Mucosa of descending colon (tissue), 3 donors: Measurements from ENCODE around the gene PIM3. TPM values are rescaled to one million over a fixed set of nuclear protein-coding genes. Genes with fewer than 3 reads are reported as not detected.
A peak's percentile ranks its signal among the peaks of the same experiment; 100 is the strongest.

ENCODE experiments used
- ATAC-seq: fragments of 200-7000 bp; cut with Tn5 transposase; one replicate; pipeline ENCODE4 v1.9.1; 2020; ENCODE audit warnings: mild to moderate bottlenecking, moderate library complexity
- DNase-seq, 3 donors: peaks; one replicate each; pipeline ENCODE4 v3.0.0-alpha.2; 2020
- H3K36me3 ChIP-seq: fragments of 200-600 bp; one replicate; pipeline ENCODE4 v1.8.0; 2021; ENCODE audit warnings: low read depth, mild to moderate bottlenecking
- H3K4me1 ChIP-seq: fragments of 200-600 bp; one replicate; pipeline ENCODE4 v1.8.0; 2021; ENCODE audit warnings: low read depth, mild to moderate bottlenecking
- H3K4me3 ChIP-seq: fragments of 200-600 bp; one replicate; pipeline ENCODE4 v1.8.0; 2021; ENCODE audit warnings: mild to moderate bottlenecking
- H3K9me3 ChIP-seq: fragments of 200-600 bp; one replicate; pipeline ENCODE4 v1.8.0; 2021; ENCODE audit warnings: mild to moderate bottlenecking
- CTCF ChIP-seq: fragments of 200-600 bp; IDR thresholded peaks from one replicate; pipeline ENCODE4 v1.8.0; 2022; ENCODE audit warnings: antibody characterized with exemption, mild to moderate bottlenecking
- intact Hi-C, 2 donors: fragments of 100-400 bp; cut with DNase I in 1 of 2; cut with micrococcal nuclease in 1 of 2; formaldehyde crosslinking; loops; one replicate each; pipeline versions ENCODE4 v1.11.0 to v1.11.1; 2022; cut with DNase I, micrococcal nuclease
- total RNA-seq, 3 donors: library from RNA; stranded (reverse); fragmentation: NEBNext Ultra II Directional in 2 of 3; extraction: Animal tissue kit (Norgen Biotek cat#: 25700) in 2 of 3; gene quantifications; one replicate each; pipeline versions ENCODE4 v1.2.1 to v1.2.4, GENCODE V29; 2021 to 2023
- donor health status: DM: no; HTN: no; CAD: no; lungs with moderate emphysema.
- donor health status: DM: no; HTN: no; CAD: no.
- donor health status: DM: no; HTN: yes; CAD: no.

PIM3 gene
- total RNA-seq, 3 donors from 2014 or later = 56.4 to 106 (median 58.7) TPM

- TF ChIP-seq CTCF = no peak
- intact Hi-C loops = no loop called here
- DNase-seq = peak in 1 of 3 donors; percentile 52
- Histone ChIP-seq H3K4me3 (no peak overlapping the region), H3K9me3 (no peaks in the 10 kb centered on the region), H3K36me3 (no peaks in the 10 kb centered on the region), H3K4me1 (peaks cover 36% of the 10 kb centered on the region)
- no peak for ATAC-seq
These were observed 5.5 kb upstream of the PIM3 start for GRCh38 chr22:49954991-49955580.

- peaks cover 32% of the 10 kb centered on the region for H3K4me1 ChIP-seq
- no peak for ATAC-seq
These were observed 4.8 kb upstream of the PIM3 start for GRCh38 chr22:49955581-49956417.

DNA sequence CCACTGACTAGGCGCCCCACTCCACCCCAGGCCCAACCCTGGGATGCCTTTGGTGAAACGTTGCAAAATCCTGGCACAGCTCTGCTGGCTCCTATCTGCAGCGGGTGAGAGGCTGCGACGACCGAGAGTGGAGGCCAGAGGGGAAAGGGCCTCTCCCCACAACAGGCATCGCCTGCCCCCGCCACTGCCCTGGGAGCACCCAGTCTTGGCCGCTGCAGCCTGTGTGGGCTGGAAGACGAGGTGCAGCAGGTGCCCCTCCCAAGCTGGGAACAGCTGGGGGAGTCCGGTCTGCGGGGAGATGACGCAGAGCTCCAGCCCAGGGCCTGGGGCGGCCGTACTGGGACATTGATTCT is 4.2 kb upstream of the PIM3 start:
- Histone ChIP-seq H3K4me1 (peaks cover 31% of the 10 kb centered on the region), H3K9me3 (no peaks in the 10 kb centered on the region), H3K36me3 (no peaks in the 10 kb centered on the region), H3K4me3 (no peak overlapping the region)
- no peak for TF ChIP-seq CTCF
- DNase-seq = peak in 1 of 3 donors; percentile 31
- ATAC-seq = no peak
- intact Hi-C loops = no loop called here

More at GRCh38 chr22:49955581-49956417, 4.8 kb upstream of the PIM3 start:
- no peak overlapping the region for H3K4me3 ChIP-seq
- no peaks in the 10 kb centered on the region for H3K9me3 ChIP-seq
- DNase-seq = peak in 2 of 3 donors; percentile 26 to 56
- no peaks in the 10 kb centered on the region for H3K36me3 ChIP-seq
- intact Hi-C loops = no loop called here
- no peak for TF ChIP-seq CTCF

- intact Hi-C loops = no loop called here
- no peaks in the 10 kb centered on the region for H3K9me3 ChIP-seq
- peak in 2 of 3 donors; percentile 42 to 56 for DNase-seq
- no peak for ATAC-seq
- H3K36me3 ChIP-seq = no peaks in the 10 kb centered on the region
- H3K4me1 ChIP-seq = peaks cover 23% of the 10 kb centered on the region
- H3K4me3 ChIP-seq = no peak overlapping the region
- no peak for TF ChIP-seq CTCF
These were observed 3.4 kb upstream of the PIM3 start for GRCh38 chr22:49956914-49957825.

- DNase-seq = peak in 2 of 3 donors; percentile 52 to 73
- no peaks in the 10 kb centered on the region for H3K9me3 ChIP-seq
- no peaks in the 10 kb centered on the region for H3K36me3 ChIP-seq
- intact Hi-C loops = no loop called here
- no peak for TF ChIP-seq CTCF
- H3K4me3 ChIP-seq = no peak overlapping the region
- H3K4me1 ChIP-seq = peaks cover 21% of the 10 kb centered on the region
- ATAC-seq = no peak
These were observed 2.7 kb upstream of the PIM3 start for GRCh38 chr22:49957826-49958365.
